GM18867 (cell line): ENCODE data around the gene SPAG16.

Experiments
- ATAC-seq: cut with Tn5 transposase; IDR thresholded peaks from one replicate; pipeline ENCODE4 v1.9.1; 2021; ENCODE audit warnings: mild to moderate bottlenecking, moderate library complexity; ENCODE audit not compliant: unreplicated experiment

SPAG16 gene

DNA sequence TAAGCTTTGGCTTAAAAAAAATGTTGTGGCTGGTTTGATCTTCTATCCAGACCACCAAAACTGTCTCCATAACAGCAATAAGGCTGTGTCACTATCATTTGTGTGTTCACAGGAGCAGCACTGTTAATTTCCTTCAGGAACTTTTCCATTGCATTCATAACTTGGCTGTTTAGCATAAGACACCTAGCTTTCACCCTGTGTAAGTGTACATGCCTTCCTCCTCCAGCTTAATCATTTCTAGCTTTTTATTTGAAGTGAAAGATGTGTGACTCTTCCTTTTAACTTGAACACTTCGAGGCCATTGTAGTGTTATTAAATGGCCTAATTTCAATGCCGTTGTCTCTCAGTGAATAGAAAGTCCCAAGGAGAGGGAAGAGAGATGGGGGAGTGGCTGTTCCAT lies 773.7 kb downstream of the SPAG16 start:
- ATAC-seq: no peak

DNA sequence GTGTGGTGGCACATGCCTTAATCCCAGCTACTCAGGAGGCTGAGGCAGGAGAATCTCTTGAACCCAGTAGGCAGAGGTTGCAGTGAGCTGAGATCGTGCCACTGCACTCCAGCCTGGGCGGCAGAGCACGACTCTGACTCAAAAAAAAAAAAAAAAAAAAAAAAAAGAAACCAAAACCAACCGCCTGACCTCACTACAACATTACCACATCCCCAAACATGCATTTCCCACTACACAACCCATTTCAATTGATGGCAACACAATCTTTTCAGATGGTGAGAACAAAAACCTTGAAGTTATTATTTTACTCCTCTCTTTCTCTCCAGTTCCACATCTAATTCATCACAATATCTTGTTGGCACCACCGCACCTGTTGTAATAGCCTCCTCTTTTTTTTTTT lies 778.0 kb downstream of the SPAG16 start:
- ATAC-seq: peak; percentile 47

DNA sequence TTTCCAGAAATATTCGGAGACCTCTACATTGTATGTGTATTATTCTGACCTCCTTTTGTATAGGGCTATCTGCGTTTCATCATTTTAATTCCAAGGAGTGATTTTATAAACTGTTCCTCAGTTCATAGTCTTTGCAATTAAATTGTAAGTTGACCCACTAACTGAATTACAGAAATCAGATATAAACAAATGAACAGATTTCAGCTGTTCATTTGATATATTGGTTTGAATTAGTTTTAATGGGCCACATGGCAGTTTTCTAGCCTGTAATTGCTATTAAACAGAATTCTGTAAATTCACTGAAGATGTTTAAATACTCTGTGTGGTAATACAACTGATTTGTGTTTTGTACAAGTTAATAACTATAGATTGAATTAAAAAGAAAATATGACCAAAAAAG lies 780.2 kb downstream of the SPAG16 start:
- no peak for ATAC-seq

DNA sequence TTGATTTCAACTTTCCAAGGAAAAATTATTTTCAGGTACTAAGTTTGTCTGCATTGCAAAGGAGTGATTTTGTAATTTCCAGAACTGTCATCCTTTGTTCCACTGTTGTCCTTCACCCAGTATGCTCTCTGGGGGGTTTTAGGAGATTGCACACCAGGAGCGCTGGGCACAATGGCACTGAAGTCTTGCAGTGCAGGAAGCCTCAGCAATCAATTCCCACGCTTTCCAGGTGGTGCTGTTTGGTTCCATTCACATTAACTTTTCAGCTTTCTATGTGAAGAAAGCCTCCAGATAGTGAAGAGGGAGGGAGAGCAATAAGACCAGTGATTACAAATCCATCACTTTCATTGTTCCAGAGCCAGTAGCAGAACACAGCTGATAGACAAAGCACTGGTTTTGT lies 782.6 kb downstream of the SPAG16 start:
- no peak for ATAC-seq

DNA sequence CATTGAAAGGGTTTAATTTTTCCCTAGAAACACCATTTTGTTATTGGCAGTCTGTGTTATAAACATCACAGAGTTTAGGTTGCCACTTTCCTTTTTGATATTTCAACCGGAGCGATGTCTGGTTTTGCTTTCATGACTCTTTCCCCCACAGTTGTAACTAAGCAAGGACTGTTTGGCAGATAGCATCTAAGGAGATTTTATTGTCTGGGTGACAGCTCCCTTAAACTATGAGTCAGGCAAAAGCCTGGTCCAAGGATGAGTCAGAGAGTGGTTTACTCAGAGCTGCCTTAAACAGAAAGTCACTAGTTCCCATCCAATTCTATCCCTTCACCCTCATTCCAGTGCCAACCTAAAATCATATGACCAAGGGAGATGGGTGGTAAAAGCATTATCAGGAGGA lies 785.0 kb downstream of the SPAG16 start:
- ATAC-seq: peak; percentile 87

DNA sequence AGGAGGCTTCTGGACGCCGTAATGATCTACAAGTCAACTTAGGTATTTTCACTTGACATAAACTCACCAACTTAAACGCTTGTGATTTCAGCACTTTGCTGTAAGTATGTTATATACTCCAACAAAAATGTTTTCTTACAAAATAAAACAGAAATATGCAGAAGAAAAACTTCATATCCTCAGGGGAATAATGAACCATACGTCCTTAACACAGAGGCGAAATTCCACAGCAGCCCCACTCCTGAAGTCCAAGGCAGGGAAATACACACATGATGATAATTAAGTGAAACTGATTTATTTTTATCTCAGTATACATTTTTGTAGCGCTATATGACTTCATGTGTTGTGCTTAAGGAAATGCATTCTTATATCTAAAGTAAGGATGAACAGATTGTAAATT lies 791.2 kb downstream of the SPAG16 start:
- no peak for ATAC-seq

DNA sequence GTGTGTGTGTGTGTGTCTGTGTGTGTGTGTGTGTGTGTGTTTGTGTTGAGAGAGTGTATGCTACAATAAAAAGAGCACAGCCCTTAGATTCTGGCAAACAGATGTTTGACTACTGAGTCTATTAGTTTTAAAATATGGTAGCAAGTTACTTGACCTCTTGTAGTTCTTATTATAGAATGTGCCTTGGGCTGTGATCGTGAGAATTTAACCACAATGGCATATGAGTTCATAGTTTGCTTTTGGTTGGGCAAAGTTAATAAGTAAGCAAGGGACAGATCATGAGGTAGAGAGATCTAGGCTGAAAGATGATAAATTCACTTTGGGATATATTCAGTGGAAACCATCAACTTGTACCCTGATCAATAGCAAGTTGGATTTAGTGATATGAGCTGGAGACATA lies 792.3 kb downstream of the SPAG16 start:
- no peak for ATAC-seq

DNA sequence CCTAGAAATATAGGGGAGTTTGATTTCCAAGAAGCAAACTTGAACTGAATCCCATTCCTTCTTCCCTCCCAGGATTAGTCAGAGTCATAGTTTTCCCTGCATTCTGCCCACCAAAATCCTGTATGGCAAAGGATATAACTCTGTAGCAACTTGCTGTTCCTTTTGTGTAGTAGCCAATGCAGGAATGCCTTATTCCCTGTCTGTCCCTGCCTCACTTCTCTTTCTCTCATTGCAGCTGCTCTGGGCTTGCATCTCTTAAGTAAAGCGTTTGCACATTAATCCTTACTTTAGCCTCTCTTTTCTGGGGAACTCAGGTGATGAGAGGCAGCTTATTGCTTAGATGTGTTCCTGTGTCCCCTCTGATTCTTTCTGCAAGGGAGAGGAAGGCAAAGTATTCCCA lies 793.5 kb downstream of the SPAG16 start:
- ATAC-seq: no peak

DNA sequence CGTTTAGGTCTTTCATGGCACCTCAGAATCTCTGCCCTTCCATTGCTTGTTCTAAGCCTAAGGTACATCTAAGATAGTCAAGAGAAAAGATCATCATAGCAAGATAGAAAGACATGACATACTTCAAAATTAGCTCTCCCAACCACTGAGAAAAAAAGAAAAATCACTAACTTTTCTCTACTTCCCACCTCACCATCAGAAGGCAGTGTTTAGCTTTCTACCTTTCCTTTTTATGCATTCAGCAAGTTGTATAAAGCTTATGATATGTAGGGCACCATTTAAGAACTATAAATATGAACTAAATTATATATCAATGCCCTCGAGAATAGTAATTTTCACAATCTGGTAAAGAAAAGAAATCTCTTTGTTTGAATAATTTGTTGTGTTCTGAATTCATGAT lies 794.8 kb downstream of the SPAG16 start:
- no peak for ATAC-seq

DNA sequence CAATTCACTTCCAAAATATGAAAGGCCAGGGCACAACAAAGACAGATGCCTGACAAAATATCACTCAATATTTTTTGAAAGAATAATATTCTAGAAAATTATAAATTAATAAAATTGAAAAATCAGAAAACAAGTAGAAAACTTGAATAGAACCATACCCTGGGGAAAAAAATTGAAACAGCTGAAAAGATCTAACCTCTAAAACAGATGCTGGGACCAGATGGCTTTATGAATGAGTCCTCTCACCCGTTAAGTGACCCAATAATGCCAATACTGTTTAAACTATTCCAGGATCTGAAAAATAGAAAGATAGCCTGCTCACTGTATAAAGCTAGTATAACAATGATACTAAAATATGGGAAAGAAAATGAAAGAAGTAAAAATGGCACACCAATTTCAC lies 804.3 kb downstream of the SPAG16 start:
- no peak for ATAC-seq

DNA sequence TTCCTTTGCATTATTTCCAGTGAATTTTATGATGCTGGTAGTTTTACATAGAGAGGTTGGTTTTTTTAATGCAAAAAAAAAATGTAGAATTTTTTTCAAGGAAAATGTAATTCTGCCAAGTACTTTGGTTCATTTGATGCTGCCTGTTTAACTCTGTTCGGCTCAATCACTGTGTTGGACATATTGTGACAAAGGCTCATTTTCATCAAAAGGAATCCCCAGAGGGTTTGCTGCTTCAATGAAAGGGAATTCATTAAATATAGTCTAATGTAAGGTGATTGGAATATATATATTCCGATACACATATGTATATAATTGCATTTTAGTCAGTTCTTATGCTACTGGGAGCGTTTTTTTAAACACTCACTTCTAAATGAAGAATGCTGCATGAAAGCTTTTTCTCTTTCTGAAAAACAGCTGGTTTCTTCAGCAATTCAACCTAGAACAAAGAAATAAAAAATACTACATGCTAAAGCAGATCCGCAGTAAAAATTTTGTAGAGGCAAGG lies 812.0 kb downstream of the SPAG16 start:
- no peak for ATAC-seq

DNA sequence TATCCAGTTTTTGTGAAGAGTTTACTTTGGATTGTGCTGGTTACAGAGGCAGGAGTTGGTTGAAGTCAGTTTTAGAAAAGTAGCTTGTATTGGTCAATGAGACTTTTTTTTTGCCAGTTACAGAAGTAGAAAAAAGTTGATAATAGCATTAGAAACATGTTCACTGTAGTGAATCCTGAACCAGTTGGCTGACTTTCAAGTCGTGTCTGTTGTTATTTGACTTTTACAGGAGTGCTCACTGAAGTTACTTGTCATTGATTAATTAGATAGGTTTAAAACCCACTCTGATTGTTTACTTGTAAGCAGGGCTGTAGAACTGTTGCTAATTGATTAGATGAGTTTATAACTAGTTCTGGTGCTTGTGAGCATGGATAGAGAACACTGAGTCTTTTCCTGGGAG lies 814.5 kb downstream of the SPAG16 start:
- no peak for ATAC-seq

DNA sequence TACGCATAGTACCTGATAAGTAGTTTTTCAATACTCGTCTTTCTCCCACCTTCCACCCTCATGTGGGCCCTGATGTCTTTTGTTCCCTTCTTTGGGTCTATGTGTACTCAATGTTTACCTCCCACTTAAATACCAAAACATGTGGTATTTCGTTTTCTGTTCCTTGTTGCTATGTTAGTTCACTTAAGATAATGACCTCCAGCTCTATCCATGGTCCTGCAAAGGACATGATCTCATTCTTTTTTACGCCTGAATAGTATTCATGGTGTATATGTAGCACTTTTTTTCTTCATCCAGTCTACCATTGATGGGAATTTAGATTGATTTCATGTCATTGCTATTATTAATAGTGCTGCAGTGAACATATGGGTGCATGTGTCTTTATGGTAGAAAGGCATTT lies 816.2 kb downstream of the SPAG16 start:
- ATAC-seq: no peak

DNA sequence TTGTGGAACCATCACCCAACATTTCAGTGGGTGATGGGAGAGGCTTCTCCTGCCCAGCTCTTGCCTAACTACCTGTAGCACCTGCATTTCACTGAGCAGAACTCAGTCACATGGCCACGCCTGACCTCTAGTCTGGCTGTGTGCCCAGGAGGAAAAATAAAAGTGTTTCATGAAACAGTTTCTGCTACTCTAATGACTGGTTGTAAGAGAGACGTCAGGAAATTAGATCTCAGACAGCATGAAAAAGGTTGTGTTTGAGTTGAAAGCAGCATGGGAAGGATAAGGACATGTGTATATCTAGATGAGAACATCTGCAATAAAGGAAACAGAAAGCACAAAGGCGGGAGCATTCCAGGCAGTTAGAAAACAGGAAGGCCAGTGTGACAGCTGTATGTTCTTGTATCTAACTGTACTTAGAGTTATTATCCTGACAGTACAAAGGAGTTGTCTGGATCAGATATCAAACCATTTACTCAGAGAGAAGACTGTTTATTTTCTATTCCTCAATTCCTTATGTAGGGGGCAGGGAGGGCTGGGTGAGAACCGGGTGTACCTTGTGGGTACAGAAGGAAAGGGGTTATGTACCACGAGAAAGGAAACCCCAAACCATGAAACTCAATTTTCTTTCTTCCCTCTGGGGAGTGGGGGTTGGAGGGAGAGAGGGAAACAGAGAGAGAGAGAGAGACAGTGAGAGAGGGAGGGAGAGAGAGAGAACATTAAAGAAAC lies 819.2 kb downstream of the SPAG16 start:
- peak; percentile 68 for ATAC-seq

DNA sequence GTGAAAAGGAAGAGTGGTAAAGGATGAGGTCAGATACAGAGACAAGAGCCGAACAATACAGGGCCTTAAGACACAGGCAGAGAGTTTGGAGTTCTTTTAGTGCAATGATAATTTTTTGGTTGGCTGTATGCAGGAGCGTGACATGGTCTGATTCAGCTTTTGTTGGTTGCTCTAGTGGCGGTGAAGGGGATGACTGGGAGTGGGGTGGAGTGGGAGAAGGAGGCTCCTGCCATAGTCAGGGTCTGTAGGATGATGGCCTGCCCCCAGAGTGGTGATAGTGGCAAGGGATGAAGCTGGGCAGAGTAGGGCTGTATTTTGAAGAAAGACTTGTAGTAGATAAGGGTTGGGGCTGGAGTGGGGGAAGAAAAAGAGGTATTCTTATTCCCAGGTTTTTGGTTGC lies 820.0 kb downstream of the SPAG16 start:
- ATAC-seq: no peak

DNA sequence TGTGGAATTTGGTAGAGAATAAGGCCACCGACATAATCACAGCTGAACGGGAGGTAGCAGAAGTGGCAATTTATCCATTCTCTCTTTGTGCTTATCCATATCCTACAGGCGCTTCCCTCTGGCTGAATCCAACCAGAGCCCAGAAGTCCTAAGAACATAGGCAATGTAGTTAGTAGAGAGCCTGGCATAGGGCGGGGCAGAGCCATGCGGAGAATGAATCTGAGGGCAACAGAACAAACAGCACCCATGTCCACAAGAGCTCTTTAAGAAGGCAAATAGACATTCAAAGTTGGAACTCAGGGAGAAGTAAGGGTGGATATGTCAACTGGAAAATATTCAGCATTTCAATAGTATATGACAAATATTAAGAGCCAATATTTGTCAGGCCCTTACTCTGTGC lies 820.7 kb downstream of the SPAG16 start:
- ATAC-seq: no peak

DNA sequence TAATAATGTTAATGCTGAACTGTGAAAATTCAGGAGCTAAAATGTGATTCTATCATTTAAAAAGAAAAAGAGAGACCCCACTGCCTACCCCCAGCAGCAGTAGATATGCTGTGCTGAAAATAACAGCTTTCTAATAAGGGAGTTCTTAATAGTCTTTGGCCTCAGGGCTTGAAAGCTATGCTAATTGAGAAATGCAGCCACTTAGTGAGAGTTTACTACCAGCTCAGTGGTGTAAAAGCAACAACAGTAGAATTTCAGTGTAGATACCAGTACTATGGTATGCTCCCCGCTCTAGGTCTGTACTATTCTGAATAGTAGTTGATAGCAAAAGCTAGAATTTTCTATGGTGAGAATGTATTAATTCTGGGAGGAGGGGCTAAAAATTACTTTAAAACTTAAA lies 823.5 kb downstream of the SPAG16 start:
- no peak for ATAC-seq

DNA sequence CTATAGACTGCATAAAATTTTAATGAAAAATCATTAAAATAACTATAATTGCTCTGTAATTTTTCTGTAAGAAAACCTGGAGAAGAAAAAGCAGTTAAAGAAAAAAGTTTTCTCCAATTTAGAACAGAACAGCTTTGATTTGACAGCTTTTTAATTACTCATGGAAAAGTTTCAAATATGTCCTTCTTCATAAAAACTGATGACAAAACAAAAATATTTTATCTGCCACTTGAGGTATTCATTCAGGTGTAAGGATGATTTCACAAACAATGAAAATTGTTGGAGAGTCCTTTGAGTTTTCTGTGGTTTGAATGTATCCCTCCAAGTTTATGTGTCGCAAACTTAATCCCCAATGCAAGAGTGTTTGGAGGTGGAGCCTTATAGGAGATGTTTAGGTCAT lies 824.3 kb downstream of the SPAG16 start:
- no peak for ATAC-seq

DNA sequence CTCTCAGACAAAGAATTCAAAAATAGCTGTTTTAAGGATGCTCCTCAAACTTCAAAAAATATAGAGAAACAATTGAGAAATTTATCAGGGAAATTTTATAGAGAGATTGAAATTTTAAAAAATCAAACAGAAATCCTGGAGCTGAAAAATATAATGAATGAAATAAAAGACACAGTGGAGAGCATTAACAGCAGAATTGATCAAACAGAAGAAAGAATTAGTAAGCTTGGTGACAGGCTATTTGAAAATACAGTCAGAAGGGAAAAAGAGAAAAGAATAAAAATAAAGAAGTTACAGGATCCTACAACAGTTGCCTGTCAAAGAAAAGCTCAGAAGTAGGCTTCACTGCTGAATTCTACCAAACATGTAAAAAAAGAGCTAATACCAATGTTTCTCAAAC lies 832.8 kb downstream of the SPAG16 start:
- ATAC-seq: no peak

DNA sequence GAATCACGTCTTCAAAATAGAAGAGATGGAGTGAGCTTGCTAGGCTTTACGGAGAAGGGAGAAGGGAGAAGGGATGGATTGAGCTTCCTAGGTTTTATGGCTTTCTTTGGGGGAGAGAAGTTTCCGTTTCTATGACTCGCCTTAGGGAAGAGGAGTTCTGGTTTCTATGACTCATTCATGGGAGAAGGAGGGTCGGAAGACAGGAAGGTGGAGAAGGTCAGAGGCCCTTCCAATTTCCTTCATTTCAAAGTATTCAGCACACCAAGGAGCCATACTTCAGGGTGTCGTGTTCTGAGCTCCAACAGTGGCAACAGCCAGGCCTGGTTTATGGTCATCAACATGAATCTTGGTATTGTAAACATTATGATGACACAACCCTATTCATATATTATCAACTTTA lies 841.9 kb downstream of the SPAG16 start:
- no peak for ATAC-seq

DNA sequence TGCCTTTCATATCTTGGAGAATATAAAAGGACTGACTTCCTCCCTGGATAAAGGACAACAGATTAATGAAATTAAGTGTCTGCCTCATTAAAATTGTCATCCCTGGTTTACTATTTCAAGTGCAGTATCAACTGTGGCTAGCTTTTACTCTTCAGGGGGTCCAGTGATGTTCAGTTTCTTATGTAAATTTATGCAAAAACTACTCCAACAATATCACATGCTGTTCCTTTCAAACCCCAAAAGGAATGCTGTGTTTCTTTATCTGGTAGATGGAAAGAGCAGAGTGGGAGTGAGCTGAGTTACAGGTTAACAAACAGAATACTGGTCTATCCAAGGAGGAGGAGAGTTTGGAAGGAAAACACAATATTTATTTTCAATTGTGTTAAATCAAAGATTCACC lies 842.9 kb downstream of the SPAG16 start:
- ATAC-seq: no peak

DNA sequence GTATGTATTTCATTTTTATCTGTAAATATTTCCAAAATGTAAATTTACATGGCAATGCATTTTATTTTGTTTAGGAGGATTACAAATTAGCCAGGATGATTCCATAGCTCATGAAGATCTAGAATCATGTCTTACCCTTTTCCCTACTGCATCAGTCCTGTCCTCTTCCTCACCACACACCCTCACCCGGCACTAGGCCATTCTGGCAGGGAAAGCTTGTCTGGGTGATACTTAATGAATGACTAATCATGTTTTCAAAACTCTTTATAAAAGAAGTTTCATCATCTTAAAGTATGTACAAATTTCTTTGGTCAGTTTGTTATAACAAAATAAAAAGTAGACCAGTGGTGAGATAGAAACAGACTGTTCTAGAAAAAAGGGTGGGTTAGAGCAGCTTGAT lies 843.3 kb downstream of the SPAG16 start:
- ATAC-seq: no peak

DNA sequence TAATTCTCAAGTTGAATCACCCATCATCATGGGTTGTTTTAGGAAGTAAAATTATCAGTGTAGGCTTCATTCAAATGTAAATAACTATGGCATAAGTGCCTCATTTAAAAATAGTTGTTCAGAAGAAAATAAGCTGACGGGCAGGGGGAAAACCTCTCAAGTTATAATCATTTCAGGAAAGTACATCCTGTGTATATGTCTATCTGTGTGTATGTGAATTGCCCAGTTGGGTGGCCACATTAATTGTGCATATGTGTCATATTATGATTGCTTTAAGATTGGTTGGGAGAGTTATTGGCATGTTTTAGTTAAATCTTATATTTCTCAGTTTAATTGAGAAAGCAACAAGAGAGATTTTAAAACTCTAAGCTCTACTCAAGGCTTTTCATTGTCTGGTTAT lies 843.8 kb downstream of the SPAG16 start:
- ATAC-seq: no peak
